ENCODE measurements around the gene GADD45G.

Gene GADD45G

DNA sequence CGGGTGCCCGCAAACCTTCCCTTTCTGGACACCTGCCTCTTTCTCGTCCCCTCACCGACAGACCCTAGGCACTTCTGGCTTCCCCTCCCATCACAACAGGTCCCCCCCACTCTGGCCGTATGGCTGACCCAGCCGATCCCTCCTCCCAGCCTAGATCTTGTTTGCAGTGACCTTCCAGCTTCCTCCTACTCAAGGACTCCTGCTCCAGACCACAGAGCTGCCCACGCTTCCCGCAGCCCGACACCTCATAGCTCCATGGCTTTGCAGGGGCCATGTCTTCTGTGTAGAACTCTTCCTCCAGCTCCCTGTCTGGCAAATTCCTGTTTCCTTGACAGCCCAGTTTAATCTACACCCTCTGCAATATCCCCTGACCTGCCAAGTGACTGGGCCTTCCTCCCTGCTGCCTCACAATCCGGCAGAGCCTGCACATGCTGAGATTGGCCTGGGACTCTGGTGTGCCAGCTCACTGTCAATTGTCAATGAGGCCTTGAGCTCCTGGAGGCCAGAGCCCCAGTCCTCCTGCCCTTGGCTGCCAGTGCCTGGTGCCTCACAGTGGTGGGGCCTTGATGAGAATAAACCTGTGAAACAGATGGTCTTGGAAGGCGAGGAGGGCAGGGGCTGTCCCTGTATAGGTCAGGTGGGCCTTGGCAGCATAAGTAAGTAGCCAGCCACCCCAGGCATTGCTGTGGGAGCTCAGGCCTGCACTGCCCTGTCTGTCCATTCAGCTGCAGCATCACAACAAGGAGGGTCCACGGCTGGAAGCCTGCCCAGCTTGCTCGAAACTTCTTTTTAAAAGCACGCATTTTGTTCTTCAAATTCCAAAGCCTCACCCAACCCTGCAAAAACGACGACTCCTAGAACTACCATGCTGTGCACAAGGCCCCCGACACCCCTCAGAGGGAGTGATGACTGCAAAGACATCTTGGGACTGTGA, 50.5 kb downstream of the GADD45G start:
- DNase-seq = no peak
